T-helper 1 cell treated with Interleukin-12 subunit alpha and Interleukin-12 subunit beta and Interleukin-4 antibody, amounts not matched to agents 30 ng/mL and 1 ng/mL, for 36 hours (primary cell): ENCODE measurements around the gene RMND5B. TPM values are rescaled to one million over a fixed set of nuclear protein-coding genes. Genes with fewer than 3 reads are reported as not detected.
"Not testable (repeated sequence)": the region's sequence is repeated elsewhere in the genome, so short reads cannot be mapped to it uniquely, and the experiment has no call there.

Source experiments
- intact Hi-C: fragments of 100-400 bp; cut with micrococcal nuclease; formaldehyde crosslinking; loops from one replicate; pipeline ENCODE4 v1.15.1; 2024
- total RNA-seq: library from RNA; stranded (reverse); gene quantifications from 2 replicates; pipeline ENCODE4 v1.2.3, GENCODE V29; 2022

Gene RMND5B
- total RNA-seq, 1 donor from 2014 or later, result 20.3 TPM

DNA sequence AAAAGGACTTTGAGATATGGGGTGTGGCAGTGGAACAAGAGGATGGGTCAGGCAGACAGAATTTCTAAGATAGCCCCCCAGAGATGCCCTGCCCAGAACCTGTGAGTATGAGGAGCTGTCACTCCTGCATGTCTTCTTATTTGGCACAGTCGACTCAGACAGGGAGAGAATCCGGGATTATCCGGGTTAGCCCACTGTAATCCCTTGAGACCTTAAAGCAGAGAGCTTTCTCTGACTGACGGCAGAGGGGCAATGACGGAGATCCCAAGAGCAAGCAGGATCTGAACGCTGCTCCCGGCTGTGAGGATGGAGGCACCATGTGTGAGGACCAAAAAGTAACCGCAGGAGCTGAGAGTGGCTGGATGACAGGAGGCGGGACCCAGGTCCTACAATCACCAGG, 31.7 kb downstream of the RMND5B start:
- intact Hi-C loops, result no loop called here

DNA sequence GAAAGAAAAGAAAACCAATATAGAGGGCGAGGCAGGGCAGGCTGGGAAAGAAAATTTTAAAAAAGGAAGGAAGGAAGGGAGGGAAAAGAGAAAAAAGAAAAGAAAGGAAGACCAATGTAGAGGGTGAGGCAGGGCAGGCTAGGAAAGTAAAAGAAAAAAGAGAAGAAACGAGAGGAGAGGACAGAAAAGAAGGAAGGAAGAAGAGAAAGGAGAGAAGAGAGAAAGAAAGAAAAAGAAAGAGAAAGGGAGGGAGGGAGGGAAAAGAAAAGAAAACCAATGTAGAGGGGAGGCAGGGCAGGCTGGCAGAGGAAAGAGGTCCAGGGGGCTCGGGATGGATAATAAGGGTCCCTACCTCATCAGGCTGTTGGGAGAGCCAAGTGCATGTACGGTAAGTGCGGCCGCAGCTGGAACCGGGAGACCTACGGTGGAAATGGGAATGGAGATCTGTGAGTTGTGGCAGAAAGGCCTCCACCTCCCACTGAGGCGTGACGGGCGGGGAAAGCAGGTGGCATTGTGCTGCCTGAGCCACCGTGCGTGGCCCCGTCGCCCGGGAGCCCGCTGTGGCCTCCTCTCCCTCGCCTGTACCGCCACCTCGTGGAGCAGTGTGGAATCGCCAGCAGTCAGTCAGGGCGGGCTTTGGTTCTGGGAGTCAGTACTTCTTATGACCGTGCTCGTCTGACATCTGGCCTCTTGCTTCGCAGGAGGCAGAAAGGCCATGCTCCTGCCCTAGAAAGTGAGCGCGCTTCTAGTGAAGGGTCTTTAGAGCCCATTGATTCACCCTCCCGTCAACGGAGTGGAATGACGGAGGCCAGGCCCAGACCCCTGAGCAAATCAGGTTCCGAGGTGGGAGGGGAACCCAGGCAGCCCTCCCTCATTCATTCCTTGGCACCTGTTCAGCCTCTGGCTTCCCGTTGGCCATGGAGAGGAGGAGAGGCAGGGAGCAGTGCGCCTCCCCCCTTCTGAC, 33.2 kb downstream of the RMND5B start:
- intact Hi-C loops, result loop anchor here (1.0 kb wide), 6 partner anchors 11 to 102 kb away; partner anchors contain the start of genes HNRNPAB and NHP2

DNA sequence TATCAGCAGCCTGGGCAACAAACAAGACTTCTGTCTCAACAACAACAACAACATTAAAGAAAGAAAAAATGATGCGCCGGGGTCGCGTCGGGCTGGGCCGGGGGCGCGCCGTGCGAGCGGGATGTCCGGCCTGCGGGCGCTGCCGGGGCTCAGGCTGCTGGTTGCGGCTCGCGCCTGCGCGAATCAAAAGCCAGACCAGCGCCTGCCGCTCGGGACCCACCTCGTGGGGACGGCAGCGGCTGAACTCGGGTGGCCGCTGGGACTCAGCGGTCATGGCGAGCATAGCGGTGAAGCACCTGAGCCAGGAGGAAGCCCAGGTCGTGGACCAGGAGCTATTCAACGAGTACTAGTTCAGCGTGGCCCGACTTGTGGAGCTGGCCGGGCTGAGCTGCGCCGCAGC, 34.8 kb downstream of the RMND5B start:
- intact Hi-C loops, result no loop called here

DNA sequence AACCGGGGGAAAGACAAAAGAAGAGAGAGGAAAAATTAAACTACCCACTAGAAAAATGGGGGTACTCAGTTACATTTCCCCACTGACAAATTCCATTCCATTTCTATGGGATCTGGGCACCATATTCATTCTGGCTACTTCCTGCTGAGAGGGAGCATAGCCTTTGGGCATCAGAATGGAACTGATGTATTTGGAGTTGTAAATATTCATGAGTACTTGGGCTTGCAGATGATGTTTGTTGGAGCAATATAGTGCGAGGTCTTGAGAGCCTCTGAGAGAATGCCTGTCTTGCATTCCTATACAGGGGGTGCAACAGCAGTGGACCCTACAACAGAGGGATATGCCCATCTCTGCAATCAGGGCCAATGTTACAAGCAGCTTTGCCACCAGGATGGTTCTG, 39.6 kb downstream of the RMND5B start:
- intact Hi-C loops, result no loop called here

DNA sequence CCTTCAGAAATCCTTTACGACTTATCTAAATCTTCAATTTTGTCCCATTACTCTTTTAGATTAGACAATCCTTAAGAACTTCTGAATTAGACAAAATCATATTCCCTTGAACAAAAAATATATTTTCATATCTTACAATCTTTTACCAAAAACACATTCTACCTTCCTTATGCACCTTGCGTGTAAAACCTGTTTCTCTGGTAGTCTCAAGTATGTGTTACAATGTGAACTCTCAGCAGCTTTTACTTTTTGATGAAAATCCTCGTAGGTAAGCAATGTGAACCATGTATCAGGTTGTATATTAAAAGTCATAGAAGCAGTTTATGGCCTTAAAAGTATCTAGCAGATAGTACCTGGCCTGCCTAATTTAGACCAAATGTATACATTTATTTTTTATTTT, 43.6 kb downstream of the RMND5B start:
- intact Hi-C loops, result no loop called here

DNA sequence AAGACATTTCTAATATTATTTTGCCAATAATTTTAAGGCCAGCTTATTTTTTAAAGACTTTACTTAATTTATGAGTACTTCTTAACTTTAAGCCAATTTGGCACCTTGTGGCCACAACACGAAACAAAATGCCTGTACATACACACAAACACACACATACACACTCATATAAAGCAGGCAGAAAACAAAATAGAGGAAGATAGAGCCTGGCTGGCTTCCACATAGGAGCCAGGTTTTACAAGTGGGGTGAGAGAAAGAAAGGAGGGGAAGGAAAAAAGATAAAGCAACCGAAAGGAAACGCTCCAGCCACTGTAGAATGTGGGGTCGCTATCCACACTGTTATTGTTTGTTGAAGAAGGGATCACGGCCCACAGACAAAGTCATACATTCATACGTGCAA, 46.0 kb downstream of the RMND5B start:
- intact Hi-C loops, result no loop called here

DNA sequence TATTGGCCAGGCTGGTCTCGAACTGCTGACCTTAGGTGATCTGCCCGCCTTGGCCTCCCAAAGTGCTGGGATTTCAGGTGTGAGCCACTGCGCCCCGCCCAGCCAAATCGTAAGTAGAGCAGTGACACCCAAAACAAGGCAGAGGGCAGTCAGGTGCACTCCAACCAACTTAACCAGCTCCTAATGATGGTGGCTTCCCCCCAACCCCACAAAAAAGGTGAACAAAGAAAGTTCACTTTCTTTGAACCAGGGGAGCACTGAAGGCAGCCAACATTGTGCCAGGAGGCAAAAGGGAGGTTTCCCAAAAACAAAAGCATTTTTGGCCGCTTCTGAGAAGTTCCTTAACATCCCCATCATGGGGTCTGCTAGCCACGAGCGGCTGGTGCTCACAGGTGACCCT, 46.8 kb downstream of the RMND5B start:
- intact Hi-C loops, result no loop called here

DNA sequence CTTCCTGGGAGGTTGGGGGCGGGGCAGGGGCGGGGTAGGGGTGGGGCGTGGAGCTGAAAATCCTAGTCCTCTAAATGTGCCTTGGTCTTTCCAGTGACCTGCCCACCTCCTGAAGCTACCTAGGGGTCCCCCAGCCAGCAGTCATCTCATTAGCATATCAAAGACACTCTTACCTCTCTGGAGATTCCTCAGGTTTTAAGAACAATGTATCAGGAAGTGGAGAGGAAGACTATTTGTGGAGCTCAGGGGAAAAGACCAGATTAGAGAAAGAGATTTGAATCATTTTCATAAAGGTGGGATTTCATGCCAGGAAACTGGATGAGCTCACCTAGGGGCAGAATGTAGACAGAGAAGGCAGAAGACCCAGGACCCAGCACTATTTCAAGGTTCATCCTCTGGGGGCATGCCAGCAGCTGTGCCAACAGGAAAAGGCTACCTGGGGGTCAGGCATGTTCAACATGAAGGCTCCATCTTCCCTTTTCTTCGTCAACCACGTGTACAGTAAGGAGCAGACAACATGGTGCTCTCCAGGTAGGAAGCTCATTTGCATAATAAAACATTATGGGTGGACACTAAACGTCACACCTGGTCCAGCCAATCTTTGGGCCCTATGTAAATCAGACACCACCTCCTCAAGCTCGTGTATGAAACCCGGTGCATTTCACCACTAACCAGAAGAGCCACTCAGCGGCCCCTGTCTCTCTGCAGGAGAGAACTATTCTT, 49.5 kb downstream of the RMND5B start:
- intact Hi-C loops, result no loop called here

DNA sequence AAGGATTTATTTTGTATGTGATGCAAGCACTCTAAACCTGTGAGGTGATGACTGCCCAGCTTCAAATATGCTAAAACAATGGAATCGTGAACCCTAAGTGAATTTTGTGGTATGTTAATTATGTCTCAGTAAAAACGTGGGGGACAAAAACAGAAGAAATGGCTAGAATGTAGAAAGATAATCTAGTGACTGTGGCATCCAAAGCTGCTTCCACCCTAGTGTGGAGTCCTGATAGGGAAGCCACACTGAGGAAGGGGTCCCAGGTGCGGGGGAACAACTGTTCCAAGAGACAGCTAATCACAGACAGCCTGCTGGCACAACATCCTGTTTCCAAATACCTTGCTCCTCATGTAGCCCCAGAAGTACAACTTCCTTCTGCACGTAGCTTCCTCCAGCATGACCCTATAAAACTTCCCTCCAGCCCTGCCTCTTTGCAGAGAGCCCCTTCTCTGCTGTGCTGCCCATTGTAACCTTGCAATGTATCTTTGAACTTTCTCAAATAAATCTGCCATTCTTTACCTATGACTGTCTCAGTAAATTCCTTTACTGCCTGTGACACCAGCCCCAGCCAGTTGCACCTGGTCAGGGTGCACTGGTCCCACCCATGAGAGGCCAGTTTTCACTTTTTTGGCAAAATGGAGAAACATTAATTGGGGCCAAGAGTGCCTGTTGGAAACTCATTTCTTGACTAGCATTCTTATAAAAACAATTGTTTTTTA, 51.5 kb downstream of the RMND5B start:
- intact Hi-C loops, result no loop called here

DNA sequence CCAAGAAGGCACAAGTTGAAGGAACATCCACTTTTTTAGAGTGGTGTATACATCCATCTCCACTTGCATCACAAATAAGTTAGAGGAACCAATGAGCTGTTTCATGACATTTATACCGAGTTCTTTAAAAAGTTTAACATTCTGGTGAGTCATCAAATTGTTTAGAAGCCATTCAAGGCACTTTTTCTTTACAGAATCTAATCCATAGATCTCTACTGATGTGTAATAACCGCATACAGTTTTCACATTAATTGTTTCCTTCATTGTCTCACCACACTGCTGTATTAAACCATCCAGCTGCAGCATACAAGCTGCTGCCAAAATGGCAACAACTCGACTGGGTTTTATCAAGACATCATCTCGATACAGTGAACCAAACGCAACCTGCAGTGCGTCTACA, 55.6 kb downstream of the RMND5B start:
- intact Hi-C loops, result no loop called here

DNA sequence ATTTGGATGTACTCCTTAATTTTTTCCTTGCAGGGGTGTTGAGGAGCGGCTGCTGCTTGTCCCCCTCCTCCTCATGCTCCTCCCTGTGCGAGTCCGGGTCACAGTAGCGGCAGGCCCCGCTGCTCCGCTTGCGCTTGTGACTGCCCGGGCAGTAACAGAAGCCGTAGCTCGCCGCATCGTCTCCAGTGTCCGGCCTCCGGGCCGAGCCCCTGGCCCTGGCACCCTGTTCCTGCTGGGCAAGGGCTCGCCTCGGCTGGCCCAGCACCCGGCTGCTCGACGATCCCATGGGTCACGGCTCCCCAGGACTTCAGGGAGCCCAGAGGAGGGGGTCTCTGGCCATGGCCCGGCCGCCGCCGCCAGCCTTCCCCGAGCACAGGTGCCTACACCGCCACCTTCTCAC, 56.2 kb downstream of the RMND5B start, which contains the start of gene GMCL2:
GMCL2 (minus strand) TSS at position 358 of the 400 bp plus-strand sequence; CDS start at position 286, 72 bp downstream.
- intact Hi-C loops, result no loop called here

DNA sequence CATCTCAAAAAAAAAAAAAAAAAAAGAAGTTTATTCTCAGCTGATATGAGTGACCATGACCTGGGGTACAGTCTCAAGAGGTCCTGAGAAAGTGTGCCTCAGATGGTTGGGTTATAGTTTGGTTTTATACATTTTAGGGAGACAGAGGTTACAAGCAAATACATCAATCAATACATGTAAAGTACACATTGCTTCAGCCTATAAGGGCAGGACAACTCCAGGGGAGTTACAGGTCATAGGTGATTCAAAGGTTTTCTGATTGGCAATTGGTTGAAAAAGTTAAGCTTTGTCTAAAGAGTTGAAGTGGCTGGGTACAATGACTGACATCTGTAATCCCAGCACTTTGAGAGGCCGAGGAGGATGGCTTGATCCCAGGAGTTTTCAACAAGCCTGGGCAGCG, 58.6 kb downstream of the RMND5B start:
- intact Hi-C loops, result no loop called here

DNA sequence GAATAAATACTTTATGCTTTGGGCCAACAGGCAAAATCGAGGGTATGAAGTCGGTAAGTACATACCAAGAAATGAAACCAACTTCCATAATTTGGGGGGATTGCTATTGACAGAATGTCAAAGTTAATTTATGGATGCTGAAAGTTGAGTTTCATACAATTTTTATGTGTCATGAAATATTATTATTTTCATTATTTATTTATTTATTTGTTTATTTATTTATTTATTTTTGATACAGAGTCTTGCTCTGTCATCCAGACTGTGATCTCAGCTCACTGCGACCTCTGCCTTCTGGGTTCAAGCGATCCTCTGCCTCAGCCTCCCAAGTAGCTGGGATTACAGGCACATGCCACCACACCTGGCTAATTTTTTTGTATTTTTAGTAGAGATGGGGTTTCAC, 60.8 kb downstream of the RMND5B start:
- intact Hi-C loops, result no loop called here

DNA sequence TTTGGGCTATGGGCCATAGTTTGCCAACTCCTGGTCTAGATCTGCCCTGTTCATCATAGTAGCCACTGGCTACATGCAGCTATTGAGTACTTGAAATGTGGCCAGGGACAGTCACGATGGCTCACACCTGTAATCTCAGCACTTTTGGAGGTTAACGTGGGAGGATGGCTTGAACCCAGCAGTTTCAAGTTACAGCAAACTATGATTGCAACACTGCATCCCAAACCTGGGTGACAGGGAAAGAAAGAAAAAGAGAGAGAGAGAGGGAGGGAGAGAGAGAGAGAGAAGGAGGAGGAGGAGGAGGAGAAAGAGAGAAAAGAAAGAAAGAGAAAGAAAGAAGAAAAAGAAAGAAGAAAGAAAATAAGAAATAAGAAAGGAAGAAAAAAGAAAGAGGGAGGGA, 61.4 kb downstream of the RMND5B start:
- intact Hi-C loops, result no loop called here

DNA sequence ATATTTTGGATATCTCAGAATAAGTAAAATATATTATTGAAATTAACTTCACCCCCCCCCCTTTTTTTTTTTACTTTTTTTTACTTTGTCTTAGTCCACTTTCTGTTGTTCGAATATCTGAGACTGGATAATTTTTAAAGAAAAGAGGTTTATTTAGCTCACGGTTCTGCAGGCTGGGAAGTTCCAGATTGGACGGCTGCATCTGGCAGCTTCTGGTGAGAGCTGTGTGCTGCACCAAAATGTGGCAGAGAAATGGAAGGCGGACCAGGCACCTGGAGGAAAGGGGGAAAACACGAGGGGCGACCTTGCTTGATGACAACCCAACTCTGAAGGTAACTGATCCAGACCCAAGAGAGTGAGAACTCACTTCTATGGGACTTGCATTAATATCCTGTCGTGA, 62.0 kb downstream of the RMND5B start:
- intact Hi-C loops, result no loop called here

DNA sequence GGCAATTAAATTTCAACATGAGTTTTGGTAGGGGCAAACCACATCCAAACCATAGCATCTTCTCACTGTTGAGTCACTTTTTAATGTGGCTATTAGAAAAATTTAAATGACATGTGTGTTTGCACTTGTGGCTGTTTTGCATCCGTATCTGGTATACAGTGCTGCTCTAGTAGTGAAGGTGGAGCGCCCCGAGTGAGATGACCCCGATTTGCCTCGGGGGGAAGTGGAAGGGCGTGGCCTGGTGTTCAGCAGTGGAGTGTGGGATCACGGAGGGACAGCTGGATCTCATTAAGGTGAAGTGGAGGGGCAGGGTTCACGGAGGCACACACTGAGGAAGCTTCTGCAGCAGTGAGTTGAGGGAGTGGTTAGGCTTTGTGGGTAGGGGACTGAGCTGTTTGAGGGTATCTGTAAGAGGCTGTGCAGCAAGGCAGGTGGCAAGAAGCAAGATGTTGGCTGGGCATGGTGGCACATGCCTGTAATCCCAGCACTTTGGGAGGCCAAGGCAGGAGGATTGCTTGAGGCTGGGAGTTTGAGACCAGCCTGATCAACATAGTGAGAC, 62.5 kb downstream of the RMND5B start:
- intact Hi-C loops, result no loop called here

DNA sequence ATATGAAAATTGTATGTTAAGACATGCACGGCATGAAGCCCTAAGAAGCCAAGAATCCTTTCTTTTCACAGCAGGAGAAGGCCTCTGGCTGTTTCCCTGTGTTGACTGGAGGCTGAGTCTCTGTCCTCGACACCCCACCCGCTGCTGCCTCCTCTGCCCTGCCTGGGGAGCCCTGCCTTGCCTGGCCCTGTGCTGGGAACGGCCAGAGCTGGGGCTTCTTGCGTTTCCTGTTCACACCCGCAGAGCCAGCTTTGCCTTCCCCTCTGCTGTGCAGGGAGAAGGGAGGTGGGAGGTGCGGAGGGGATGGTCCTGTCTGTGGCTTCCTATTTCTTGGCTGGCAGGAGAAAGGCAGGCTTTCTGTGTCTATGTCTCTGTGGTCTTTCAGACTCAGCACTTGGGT, 63.2 kb downstream of the RMND5B start:
- intact Hi-C loops, result no loop called here

DNA sequence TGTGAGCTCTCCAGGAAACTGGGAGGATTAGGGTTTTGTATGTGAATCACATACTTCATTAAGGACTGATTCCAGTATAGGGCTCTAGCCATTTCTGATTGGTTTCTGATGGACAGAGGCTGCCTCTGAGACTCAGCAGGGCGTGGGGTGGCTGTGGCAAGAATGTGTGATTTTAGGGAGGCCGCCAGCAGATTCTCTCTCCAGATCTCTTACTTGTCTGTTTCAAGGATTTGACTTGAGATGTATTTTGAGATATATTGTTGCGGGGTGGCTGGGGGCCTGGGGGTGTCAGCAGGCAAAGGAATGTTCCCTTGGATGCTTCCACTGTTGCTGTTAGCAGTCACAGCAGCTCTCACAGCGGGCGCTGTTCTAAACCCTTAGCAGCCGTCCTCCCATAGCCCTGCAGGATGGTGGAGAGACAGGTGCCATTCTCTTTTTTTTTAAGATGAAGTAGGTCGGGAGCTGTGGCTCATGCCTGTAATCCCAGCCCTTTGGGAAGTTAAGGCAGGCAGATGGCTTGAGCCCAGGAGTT, 65.5 kb downstream of the RMND5B start:
- intact Hi-C loops, result no loop called here

DNA sequence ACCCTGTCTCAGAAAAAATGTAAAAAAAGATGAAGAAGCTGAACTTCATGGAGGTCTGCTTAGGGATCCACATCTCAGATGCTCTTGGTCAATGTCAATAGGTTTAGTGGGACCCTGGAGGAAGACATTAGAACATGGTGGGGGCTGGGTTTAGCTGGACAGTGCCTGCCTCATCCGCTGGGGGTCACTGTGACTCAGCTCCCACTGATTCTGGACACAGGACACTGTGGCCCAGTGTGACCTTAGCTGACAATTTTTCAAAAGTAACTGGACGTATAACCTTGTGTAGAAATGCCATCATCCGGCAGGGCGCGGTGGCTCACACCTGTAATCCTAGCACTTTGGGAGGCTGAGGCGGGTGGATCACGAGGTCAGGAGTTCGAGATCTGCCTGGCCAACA, 66.2 kb downstream of the RMND5B start:
- intact Hi-C loops, result no loop called here

DNA sequence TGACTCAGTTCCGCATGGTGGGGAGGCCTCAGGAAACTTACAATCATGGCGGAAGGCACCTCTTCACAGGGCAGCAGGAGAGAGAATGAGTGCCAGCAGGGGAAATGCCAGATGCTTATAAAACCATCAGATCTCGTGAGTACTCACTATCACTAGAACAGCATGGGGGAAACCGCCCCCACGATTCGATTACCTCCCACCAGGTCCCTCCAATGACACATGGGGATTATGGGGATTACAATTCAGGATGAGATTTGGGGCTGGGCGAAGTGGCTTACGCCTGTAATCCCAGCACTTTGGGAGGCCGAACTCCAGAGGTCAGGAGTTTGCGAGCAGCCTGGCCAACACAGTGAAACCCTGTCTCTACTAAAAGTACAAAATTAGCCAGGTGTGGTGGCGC, 67.3 kb downstream of the RMND5B start:
- intact Hi-C loops, result not testable (repeated sequence)

DNA sequence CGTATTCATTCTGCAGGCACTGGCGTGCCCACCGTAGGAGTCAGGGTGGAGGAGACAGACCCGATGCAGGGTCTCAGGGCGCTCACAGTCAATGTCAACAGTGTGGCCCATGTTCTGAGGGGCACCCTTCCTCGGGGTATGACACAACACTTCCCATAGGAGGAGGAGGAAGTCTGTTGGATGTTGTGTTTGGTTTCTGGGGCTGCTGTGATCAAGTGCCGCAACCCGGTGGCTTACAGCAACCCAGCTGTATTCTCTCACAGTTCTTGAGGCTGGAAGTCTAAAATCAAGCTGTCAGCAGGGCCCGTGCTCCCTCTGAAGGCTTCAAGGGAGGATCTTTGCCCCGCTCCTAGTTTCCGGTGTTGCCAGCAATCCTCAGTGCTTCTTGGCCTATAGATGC, 67.9 kb downstream of the RMND5B start:
- intact Hi-C loops, result no loop called here
